Myocyte (in vitro differentiated cells): Measurements from ENCODE around the gene AMOTL2. TPM values are rescaled to one million over a fixed set of nuclear protein-coding genes. Genes with fewer than 3 reads are reported as not detected.

ENCODE experiments used
- DNase-seq: peaks from one replicate; pipeline ENCODE4 v3.0.0-alpha.2; 2012; ENCODE audit warnings: low read depth
- total RNA-seq: library from RNA; depleted of rRNA; stranded (reverse); fragments of >200 nt; gene quantifications from 2 replicates; pipeline ENCODE4 v1.2.3, GENCODE V29; 2014

Gene AMOTL2
- total RNA-seq, 1 donor from 2014 or later = 116 TPM

- no peak for DNase-seq
These were observed 6.0 kb upstream of the AMOTL2 start for GRCh38 chr3:134380249-134380648.

GRCh38 chr3:134378818-134379217, 4.6 kb upstream of the AMOTL2 start:
- no peak for DNase-seq

- peak; percentile 51 for DNase-seq
These were observed 4.1 kb upstream of the AMOTL2 start for GRCh38 chr3:134378384-134378783.

GRCh38 chr3:134377896-134378295, 3.6 kb upstream of the AMOTL2 start:
- DNase-seq = no peak

GRCh38 chr3:134376786-134377426, 2.7 kb upstream of the AMOTL2 start:
- no peak for DNase-seq

- DNase-seq = no peak
These were observed 2.1 kb upstream of the AMOTL2 start for GRCh38 chr3:134376385-134376765.

- no peak for DNase-seq
These were observed 1.5 kb upstream of the AMOTL2 start for GRCh38 chr3:134375582-134376384.

- no peak for DNase-seq
These were observed 739 bp upstream of the AMOTL2 start for GRCh38 chr3:134374791-134375581.

- peak; percentile 95 for DNase-seq
These were observed 759 bp downstream of the AMOTL2 start for GRCh38 chr3:134373271-134374104.

GRCh38 chr3:134372396-134373270, 1.6 kb downstream of the AMOTL2 start:
- DNase-seq = no peak

- no peak for DNase-seq
These were observed 2.5 kb downstream of the AMOTL2 start for GRCh38 chr3:134371542-134372324.

GRCh38 chr3:134370611-134371531, 3.4 kb downstream of the AMOTL2 start:
- DNase-seq = no peak

GRCh38 chr3:134369861-134370596, 4.2 kb downstream of the AMOTL2 start:
- no peak for DNase-seq

GRCh38 chr3:134369231-134369741, 5.0 kb downstream of the AMOTL2 start:
- peak; percentile 72 for DNase-seq

GRCh38 chr3:134368751-134369105, 5.5 kb downstream of the AMOTL2 start:
- no peak for DNase-seq

- no peak for DNase-seq
These were observed 6.1 kb downstream of the AMOTL2 start for GRCh38 chr3:134367869-134368750.
